GM12878 (cell line): ENCODE results near the gene CACNA1I. TPM values are rescaled to one million over a fixed set of nuclear protein-coding genes. Genes with fewer than 3 reads are reported as not detected.

Experiments used
- ATAC-seq: fragments of 200-7000 bp; cut with Tn5 transposase; 3 replicates; pipeline ENCODE4 v1.9.1; 2020; ENCODE audit warnings: mild to moderate bottlenecking, moderate library complexity
- BruUV-seq: library from RNA; stranded (reverse); fragments of 400-500 nt; replicated peaks from 2 replicates; lab custom pipeline; 2021; lab: Mats Ljungman, UMichigan
- CTCF ChIA-PET: fragments of 300-600 bp; sonication (Branson Sonifier 250); formaldehyde crosslinking; extraction: SDS; loops from one replicate; lab custom pipeline; 2021; ENCODE audit warnings: inconsistent platforms; lab: Yijun Ruan, JAX
- POLR2A ChIA-PET: fragments of 350-600 bp; formaldehyde crosslinking; extraction: SDS; loops from one replicate; lab custom pipeline; 2021; ENCODE audit warnings: inconsistent platforms; lab: Charles Lee
- RAD21 ChIA-PET: fragments of 300-600 bp; sonication (Branson Sonifier 250); formaldehyde crosslinking; loops from one replicate; lab custom pipeline; 2023; ENCODE audit warnings: antibody characterized with exemption; ENCODE audit not compliant: unreplicated experiment; lab: Charles Lee
- SMC1A ChIA-PET: fragments of 300-600 bp; sonication (Branson Sonifier 250); formaldehyde crosslinking; loops from one replicate; lab custom pipeline; 2023; ENCODE audit not compliant: unreplicated experiment, uncharacterized antibody; lab: Charles Lee
- DNase-seq: peaks from one replicate; pipeline ENCODE4 v3.0.0-alpha.2; 2011; ENCODE audit warnings: low read depth, low spot score
- FAIRE-seq: peaks from 3 replicates; lab custom pipeline; 2011; peaks lifted over from hg19 to GRCh38; lab: Jason Lieb, UNC
- H2AFZ ChIP-seq: 2 replicates; pipeline ENCODE4 v1.6.0; 2011; ENCODE audit warnings: low read depth, low read length, control low read depth; ENCODE audit not compliant: control insufficient read depth
- H3K27ac ChIP-seq: 2 replicates; pipeline ENCODE4 v1.5.1; 2011; ENCODE audit warnings: control low read depth; ENCODE audit not compliant: control insufficient read depth, insufficient read depth
- H3K27me3 ChIP-seq, 2 experiments: replicated peaks in 1 of 2; 2 replicates each; pipeline versions ENCODE4 v1.6.0 to v1.6.1; 2011; ENCODE audit warnings: low read length in 1 of 2; ENCODE audit not compliant: control insufficient read depth in 2 of 2, insufficient read depth in 2 of 2
- H3K36me3 ChIP-seq, 2 experiments: 2 replicates each; pipeline ENCODE4 v1.5.1; 2011; ENCODE audit warnings: low read length in 1 of 2; ENCODE audit not compliant: control insufficient read depth in 2 of 2, insufficient read depth in 2 of 2
- H3K4me1 ChIP-seq: 2 replicates; pipeline ENCODE4 v1.6.1; 2011; ENCODE audit warnings: mild to moderate bottlenecking, low read length, moderate library complexity, mixed read lengths; ENCODE audit not compliant: control insufficient read depth, insufficient read depth
- H3K4me2 ChIP-seq: 2 replicates; pipeline ENCODE4 v1.6.0; 2011; ENCODE audit warnings: control low read depth; ENCODE audit not compliant: control insufficient read depth, insufficient read depth
- H3K4me3 ChIP-seq: fragments of 200-600 bp; sonication (generic); 2 replicates; pipeline ENCODE4 v1.5.1; 2016
- H3K79me2 ChIP-seq: 2 replicates; pipeline ENCODE4 v1.6.0; 2011; ENCODE audit warnings: low read length; ENCODE audit not compliant: control insufficient read depth, insufficient read depth
- H3K9ac ChIP-seq: 2 replicates; pipeline ENCODE4 v1.8.0; 2011; ENCODE audit warnings: low read length, control low read depth, mixed read lengths; ENCODE audit not compliant: control insufficient read depth, insufficient read depth
- H3K9me3 ChIP-seq: replicated peaks from 3 replicates; pipeline ENCODE4 v1.5.1; 2011; ENCODE audit warnings: mild to moderate bottlenecking, low read length; ENCODE audit not compliant: control insufficient read depth, insufficient read depth
- H4K20me1 ChIP-seq: 2 replicates; pipeline ENCODE4 v1.6.0; 2011; ENCODE audit not compliant: control insufficient read depth, insufficient read depth
- CEBPZ ChIP-seq: fragments of 150-350 bp; IDR thresholded peaks from 2 replicates; pipeline ENCODE4 v1.6.1; 2016; ENCODE audit warnings: low read depth, low read length
- CHD1 ChIP-seq: IDR thresholded peaks from 2 replicates; pipeline ENCODE4 v1.6.1; 2012; ENCODE audit warnings: low read depth, low read length, improper control_type of control experiment
- DPF2 ChIP-seq: fragments of 450-650 bp; IDR thresholded peaks from 2 replicates; pipeline ENCODE4 v1.6.1; 2017; ENCODE audit warnings: mild to moderate bottlenecking
- HDAC6 ChIP-seq: fragments of 200-600 bp; sonication (generic); IDR thresholded peaks from one replicate; pipeline ENCODE4 v1.8.0; 2017; ENCODE audit warnings: antibody characterized with exemption; ENCODE audit not compliant: unreplicated experiment
- HSF1 ChIP-seq: fragments of 150-350 bp; IDR thresholded peaks from 2 replicates; pipeline ENCODE4 v1.6.1; 2014; ENCODE audit warnings: mild to moderate bottlenecking, low read depth, low read length
- JUND ChIP-seq: IDR thresholded peaks from 2 replicates; pipeline ENCODE4 v1.6.1; 2012; ENCODE audit warnings: low read depth, mild to moderate bottlenecking, low read length, improper control_type of control experiment, moderate library complexity
- KLF5 ChIP-seq: fragments of 450-650 bp; IDR thresholded peaks from 2 replicates; pipeline ENCODE4 v1.6.1; 2014; ENCODE audit warnings: mild to moderate bottlenecking; ENCODE audit not compliant: partially characterized antibody
- MYC ChIP-seq: IDR thresholded peaks from 2 replicates; pipeline ENCODE4 v1.6.1; 2011; ENCODE audit warnings: mild to moderate bottlenecking, low read length, moderate library complexity, inconsistent platforms; ENCODE audit not compliant: insufficient read depth, insufficient replicate concordance, insufficient read length, severe bottlenecking
- NFIC ChIP-seq: IDR thresholded peaks from 2 replicates; pipeline ENCODE4 v1.6.1; 2012; ENCODE audit warnings: low read depth, mild to moderate bottlenecking, inconsistent platforms, low read length, moderate library complexity
- POLR2AphosphoS2 ChIP-seq: IDR thresholded peaks from 2 replicates; pipeline ENCODE4 v1.6.1; 2011; ENCODE audit warnings: low read depth, mild to moderate bottlenecking, low read length, improper control_type of control experiment, moderate library complexity
- RUNX3 ChIP-seq: IDR thresholded peaks from 2 replicates; pipeline ENCODE4 v1.6.1; 2012; ENCODE audit warnings: low read length, inconsistent platforms
- TARDBP ChIP-seq: IDR thresholded peaks from 2 replicates; pipeline ENCODE4 v1.6.1; 2016; ENCODE audit warnings: borderline replicate concordance
- TCF7 ChIP-seq: IDR thresholded peaks from 2 replicates; pipeline ENCODE4 v1.6.1; 2014; ENCODE audit warnings: antibody characterized with exemption, borderline replicate concordance
- ZBTB33 ChIP-seq: fragments of 450-650 bp; IDR thresholded peaks from 2 replicates; pipeline ENCODE4 v1.6.1; 2017; ENCODE audit warnings: mild to moderate bottlenecking
- ZNF24 ChIP-seq: fragments of 450-650 bp; IDR thresholded peaks from 2 replicates; pipeline ENCODE4 v1.6.1; 2017; ENCODE audit warnings: antibody characterized with exemption, mild to moderate bottlenecking
- ZSCAN29 ChIP-seq: fragments of 450-650 bp; IDR thresholded peaks from 2 replicates; pipeline ENCODE4 v1.6.1; 2017; ENCODE audit warnings: mild to moderate bottlenecking, moderate library complexity
- WGBS: methylation state at CpG from one replicate; pipeline ENCODE4 v1.1.6; 2016; ENCODE audit warnings: low lambda C conversion rate; ENCODE audit not compliant: insufficient replicate concordance, insufficient coverage; ENCODE audit errors: missing lambda C conversion rate; 5-methylcytosine and 5-hydroxymethylcytosine counted together
- in situ Hi-C: fragments of 300-500 bp; cut with MboI; formaldehyde crosslinking; loops from 9 replicates; pipeline ENCODE4 v1.14.3; 2018; ENCODE audit warnings: mixed read lengths
- intact Hi-C: fragments of 100-400 bp; cut with micrococcal nuclease; formaldehyde crosslinking; loops from one replicate; pipeline ENCODE4 v1.14.2; 2022; ENCODE audit not compliant: unreplicated experiment
- polyA plus RNA-seq, 11 experiments: library from polyadenylated mRNA; depleted of rRNA in 4 of 11; unstranded in 6 of 11; stranded (reverse) in 5 of 11; fragments of >200 nt; fragmentation: Nextera tagmentation in 4 of 11; fragmentation: Illumina TruSeq in 1 of 11; extraction: Ambion mirVana in 4 of 11; extraction: Trizol in 1 of 11; gene quantifications; 1 replicate in 1 of 11; 2 replicates in 10 of 11; pipeline versions ENCODE4 v1.2.1 to v1.2.3, GENCODE V29; 2011 to 2016; ENCODE audit warnings: inconsistent platforms in 2 of 11, missing spikeins in 2 of 11, low read depth in 1 of 11
- total RNA-seq, 4 experiments: library from RNA; depleted of rRNA in 3 of 4; stranded (reverse); fragments of >200 nt in 3 of 4; fragmentation: Illumina TruSeq in 1 of 4; extraction: Trizol in 1 of 4; gene quantifications; 2 replicates each; pipeline versions ENCODE4 v1.2.1 to v1.2.3, GENCODE V29; 2013 to 2021

Gene CACNA1I
- total and polyA plus RNA-seq, 10 of the 15 experiments (the other 5 are each of a cell fraction or from before 2014, with no cell fraction given), result 0.01 to 0.03 TPM; not detected in 8

- H4K20me1 ChIP-seq, result peaks cover 14% of the 10 kb centered on the region
- SMC1A ChIA-PET, result interaction anchor here (0.8 to 2.9 kb wide), 28 partner anchors 9 to 818 kb away, joined by 3 to 30 read pairs (median 5); partner anchors contain the start of genes ATF4, MIEF1, RPL3 and TAB1
- FAIRE-seq (peak; percentile 65), DNase-seq (peak; percentile 73), ATAC-seq (peak; percentile 57)
- 1% methylated on average over 32 of the region's 32 CpGs for WGBS
- peak overlapping the region; percentile 96 for H3K27ac ChIP-seq
- peak overlapping the region; percentile 100 for H3K4me2 ChIP-seq
- BruUV-seq, result no TSS peak
- POLR2A ChIA-PET, result interaction anchor here (0.7 to 2.6 kb wide), 17 partner anchors 7 to 380 kb away, joined by 3 to 32 read pairs (median 6); partner anchors contain the start of genes ATF4, MIEF1, RPL3 and TAB1
- in situ Hi-C loops, result no loop called here
- no peaks in the 10 kb centered on the region for H3K27me3 ChIP-seq
- RAD21 ChIA-PET, result interaction anchor here (0.7 to 4.7 kb wide), 38 partner anchors 8 to 760 kb away, joined by 3 to 44 read pairs (median 5); partner anchors contain the start of genes ATF4, CBX7, MIEF1 and RPL3
- peaks cover 58% of the 10 kb centered on the region for H3K79me2 ChIP-seq
- intact Hi-C loops, result loop anchor here (1.0 to 2.0 kb wide), 4 partner anchors 36 to 358 kb away; partner anchors contain the start of gene RPL3
- H2AFZ ChIP-seq, result peak overlapping the region; percentile 39
- H3K9ac ChIP-seq, result peak overlapping the region; percentile 85
- H3K36me3 ChIP-seq, result peaks cover 6 to 10% of the 10 kb centered on the region in 2 experiments; a peak in 3 of 4 replicates
- H3K4me1 ChIP-seq, result peaks cover 55% of the 10 kb centered on the region
- no peaks in the 10 kb centered on the region for H3K9me3 ChIP-seq
- H3K4me3 ChIP-seq, result peak overlapping the region; percentile 99
- CTCF ChIA-PET, result interaction anchor here (0.6 to 17.8 kb wide), 50 partner anchors 8 to 1063 kb away, joined by 3 to 372 read pairs (median 5); partner anchors contain the start of genes ATF4, MIEF1, RPL3 and SYNGR1
- TF ChIP-seq ZSCAN29, result peak; percentile 98
- TF ChIP-seq CHD1, result peak; percentile 67; the same call in 1 of the 2 replicates
- peak; percentile 76 for TF ChIP-seq KLF5
- peak; percentile 69; the same call in 1 of the 2 replicates for TF ChIP-seq HSF1
- peak; percentile 24; the same call in 1 of the 2 replicates for TF ChIP-seq JUND
- no peak for TF ChIP-seq ZBTB33
- TF ChIP-seq CEBPZ, result no peak
- 0 out of 2 replicates have a peak, but pooled peaks have one; percentile 15 for TF ChIP-seq TCF7
- TF ChIP-seq DPF2, result peak; percentile 77
- TF ChIP-seq NFIC, result no peak
- TF ChIP-seq TARDBP, result peak; percentile 91
- peak; percentile 83 for TF ChIP-seq ZNF24
- peak; percentile 18; the same call in 1 of the 2 replicates for TF ChIP-seq POLR2AphosphoS2
- TF ChIP-seq MYC, result no peak
- TF ChIP-seq HDAC6, result no peak
- TF ChIP-seq RUNX3, result no peak
These were observed 41.7 kb upstream of the CACNA1I start for GRCh38 chr22:39528681-39529486.
